Activated naive CD8-positive, alpha-beta T cell treated with anti-CD3 and anti-CD28 coated beads, Interleukin-2, amount 10 ng/mL, durations not matched to agents 7 days and 5 days (primary cell): Measurements from ENCODE around the gene ANO2. TPM values are rescaled to one million over a fixed set of nuclear protein-coding genes. Genes with fewer than 3 reads are reported as not detected.

Source experiments
- ATAC-seq: fragments of 150-1000 bp; cut with Tn5 transposase; one replicate; pipeline ENCODE4 v1.10.0; 2021; ENCODE audit warnings: low read depth, moderate library complexity
- POLR2A ChIA-PET: fragments of 350-600 bp; sonication (Branson Sonifier 250); formaldehyde crosslinking; loops from one replicate; lab custom pipeline; 2021; ENCODE audit warnings: antibody characterized with exemption; lab: Charles Lee
- DNase-seq: peaks from one replicate; pipeline ENCODE4 v3.0.0; 2021
- H3K27ac Mint-ChIP-seq: one replicate; pipeline ENCODE4 v1.8.0; 2022; ENCODE audit warnings: mild to moderate bottlenecking, mixed read lengths
- H3K27me3 Mint-ChIP-seq: one replicate; pipeline ENCODE4 v1.8.0; 2022; ENCODE audit warnings: mild to moderate bottlenecking, moderate library complexity, mixed read lengths
- H3K36me3 Mint-ChIP-seq: one replicate; pipeline ENCODE4 v1.8.0; 2021; ENCODE audit warnings: mild to moderate bottlenecking, mixed read lengths
- H3K4me1 Mint-ChIP-seq: one replicate; pipeline ENCODE4 v1.8.0; 2021; ENCODE audit warnings: mixed read lengths
- H3K4me3 Mint-ChIP-seq: one replicate; pipeline ENCODE4 v1.8.0; 2022; ENCODE audit warnings: mild to moderate bottlenecking, moderate library complexity, mixed read lengths
- H3K9me3 Mint-ChIP-seq: one replicate; pipeline ENCODE4 v1.8.0; 2021; ENCODE audit warnings: mixed read lengths
- total RNA-seq, 2 experiments: library from RNA; stranded (reverse); gene quantifications; one replicate each; pipeline ENCODE4 v1.2.3, GENCODE V29; 2021

Gene ANO2
- total RNA-seq, 2 experiments from 2014 or later: not detected

GRCh38 chr12:5798242-5799015 lies 146.6 kb downstream of the ANO2 start:
- no peak overlapping the region for H3K27ac Mint-ChIP-seq
- H3K36me3 Mint-ChIP-seq: no peaks in the 10 kb centered on the region
- H3K27me3 Mint-ChIP-seq: peaks cover 4% of the 10 kb centered on the region
- H3K9me3 Mint-ChIP-seq: no peaks in the 10 kb centered on the region
- POLR2A ChIA-PET: no interaction called here
- no peak for ATAC-seq
- DNase-seq: no peak
- no peaks in the 10 kb centered on the region for H3K4me1 Mint-ChIP-seq
- no peak overlapping the region for H3K4me3 Mint-ChIP-seq

DNA sequence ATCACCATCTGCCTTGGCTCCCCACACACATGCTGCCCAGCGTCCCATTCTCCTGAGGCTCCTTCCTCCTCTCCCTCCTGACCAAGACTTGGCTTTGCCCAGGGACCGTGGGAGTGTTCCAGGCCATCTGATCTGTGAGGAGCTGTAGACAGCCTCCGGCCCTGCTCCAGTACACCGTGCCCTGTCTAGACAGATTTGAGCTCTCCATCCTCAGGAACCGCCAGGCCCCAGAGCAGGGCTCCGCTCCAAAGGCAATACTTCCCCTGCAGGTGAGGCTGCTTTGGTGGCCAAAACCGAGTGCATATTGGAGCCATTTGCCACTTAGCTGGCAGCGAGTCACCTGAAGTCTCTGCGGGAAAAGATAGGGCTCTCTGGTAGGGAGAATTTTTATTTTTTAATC lies 147.4 kb downstream of the ANO2 start:
- peaks cover 4% of the 10 kb centered on the region for H3K27me3 Mint-ChIP-seq
- DNase-seq (no peak), ATAC-seq (no peak)
- POLR2A ChIA-PET: no interaction called here
- H3K4me3 Mint-ChIP-seq: no peak overlapping the region
- H3K36me3 Mint-ChIP-seq: no peaks in the 10 kb centered on the region
- no peak overlapping the region for H3K27ac Mint-ChIP-seq
- H3K4me1 Mint-ChIP-seq: no peaks in the 10 kb centered on the region
- no peaks in the 10 kb centered on the region for H3K9me3 Mint-ChIP-seq

DNA sequence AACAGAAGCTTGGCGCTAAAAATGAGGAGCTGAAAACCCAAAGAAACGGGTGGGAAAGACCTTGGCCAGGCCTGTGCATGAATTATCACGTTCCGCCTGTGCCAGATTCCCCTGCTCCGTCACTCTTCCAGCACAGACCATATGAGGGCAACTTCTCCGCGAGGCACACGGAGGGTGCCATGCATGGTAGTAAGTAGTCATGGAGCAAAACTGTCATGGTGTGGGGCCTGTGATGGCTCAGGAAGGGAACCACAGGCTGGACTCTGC lies 148.2 kb downstream of the ANO2 start:
- POLR2A ChIA-PET: no interaction called here
- Mint-ChIP-seq H3K27me3 (peaks cover 3% of the 10 kb centered on the region), H3K9me3 (no peaks in the 10 kb centered on the region), H3K4me1 (no peaks in the 10 kb centered on the region), H3K4me3 (no peak overlapping the region), H3K36me3 (no peaks in the 10 kb centered on the region), H3K27ac (no peak overlapping the region)
- ATAC-seq (no peak), DNase-seq (no peak)

DNA sequence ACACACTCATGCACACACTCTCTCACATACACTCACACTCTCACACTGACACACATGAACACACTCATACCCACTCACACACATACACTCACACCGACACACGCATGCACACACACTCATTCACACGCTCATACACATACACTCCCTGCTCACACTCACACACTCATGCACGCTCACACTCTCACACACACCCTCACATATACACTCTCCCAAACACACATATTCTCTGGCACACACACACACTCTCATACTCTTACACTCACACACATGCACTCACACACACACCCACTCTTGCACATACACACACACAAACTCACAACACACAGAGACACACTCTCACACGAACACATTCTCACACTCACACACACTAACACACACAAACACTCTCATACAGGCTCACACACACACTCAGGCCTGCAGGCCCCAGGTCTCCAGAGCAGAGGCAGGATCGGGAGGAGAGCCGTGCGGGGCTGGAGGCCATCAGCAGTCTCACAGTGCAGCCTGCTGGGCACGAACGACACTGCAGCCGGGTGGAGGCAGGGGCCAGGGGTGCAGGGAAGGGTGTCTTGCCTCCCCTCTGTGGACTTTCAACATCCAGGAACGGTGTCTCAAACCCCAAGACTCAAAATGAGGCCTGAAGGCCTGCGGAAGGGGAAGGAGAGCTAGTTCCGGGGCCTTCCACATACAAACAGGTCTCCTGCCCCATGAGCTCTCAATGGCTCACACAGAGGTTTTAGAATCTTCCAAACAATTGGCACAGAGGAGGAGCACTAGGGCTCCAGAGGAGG lies 148.7 kb downstream of the ANO2 start:
- Mint-ChIP-seq H3K9me3 (no peaks in the 10 kb centered on the region), H3K36me3 (no peaks in the 10 kb centered on the region), H3K4me3 (no peak overlapping the region), H3K27me3 (peaks cover 3% of the 10 kb centered on the region), H3K27ac (no peak overlapping the region), H3K4me1 (no peaks in the 10 kb centered on the region)
- ATAC-seq (peak; percentile 47), DNase-seq (peak; percentile 31)
- POLR2A ChIA-PET: no interaction called here

DNA sequence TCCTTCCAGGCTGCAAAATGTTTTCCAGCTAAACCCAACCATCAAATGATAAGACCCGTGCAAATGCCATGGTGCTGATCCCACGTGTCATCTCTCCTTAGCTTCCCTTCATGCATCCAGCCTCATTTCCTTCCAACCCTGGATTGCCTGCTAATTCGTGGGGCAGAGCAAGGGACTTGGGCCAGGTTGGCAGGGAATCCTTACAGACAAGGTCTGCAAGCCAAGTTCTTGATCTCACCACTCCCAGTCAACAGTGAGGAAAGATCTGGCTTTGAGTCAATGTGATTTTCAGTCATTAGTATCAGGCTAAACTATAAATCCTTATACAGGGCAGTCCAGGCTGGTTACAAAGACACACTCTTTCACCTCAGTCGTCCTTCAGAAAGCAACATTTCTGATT lies 150.9 kb downstream of the ANO2 start:
- DNase-seq (no peak), ATAC-seq (no peak)
- H3K4me3 Mint-ChIP-seq: no peak overlapping the region
- peaks cover 5% of the 10 kb centered on the region for H3K27me3 Mint-ChIP-seq
- no peak overlapping the region for H3K27ac Mint-ChIP-seq
- no peaks in the 10 kb centered on the region for H3K36me3 Mint-ChIP-seq
- POLR2A ChIA-PET: no interaction called here
- H3K4me1 Mint-ChIP-seq: no peaks in the 10 kb centered on the region
- H3K9me3 Mint-ChIP-seq: no peaks in the 10 kb centered on the region

GRCh38 chr12:5792343-5792742 lies 152.7 kb downstream of the ANO2 start:
- DNase-seq (no peak), ATAC-seq (no peak)
- Mint-ChIP-seq H3K27me3 (peaks cover 5% of the 10 kb centered on the region), H3K36me3 (no peaks in the 10 kb centered on the region), H3K4me1 (no peaks in the 10 kb centered on the region), H3K4me3 (no peak overlapping the region), H3K27ac (no peak overlapping the region), H3K9me3 (no peaks in the 10 kb centered on the region)
- POLR2A ChIA-PET: no interaction called here

DNA sequence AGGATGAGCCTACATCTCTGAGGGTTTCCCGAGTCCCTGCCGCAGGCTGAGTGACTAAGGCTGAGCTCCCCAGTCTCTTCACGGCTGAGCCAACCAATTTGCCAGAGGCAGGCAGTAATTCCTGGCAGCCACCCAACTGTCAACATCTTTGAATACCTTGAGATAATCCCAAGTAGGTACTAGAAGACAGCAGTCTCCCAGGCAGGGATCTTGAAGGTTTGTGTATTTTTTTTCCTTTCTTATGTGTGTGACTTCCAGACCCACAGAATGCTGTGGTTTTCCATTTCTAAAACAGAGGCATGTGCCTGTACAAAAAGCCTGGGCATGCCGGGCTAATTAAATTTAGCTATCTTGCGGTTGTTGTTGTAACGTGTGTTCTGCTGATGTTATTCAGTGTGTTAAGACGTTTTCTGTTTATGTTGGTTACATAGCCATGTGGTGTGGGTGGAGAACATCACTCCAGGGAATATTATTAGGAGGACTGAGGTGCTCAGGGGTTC lies 155.5 kb downstream of the ANO2 start:
- no peak overlapping the region for H3K4me3 Mint-ChIP-seq
- ATAC-seq (no peak), DNase-seq (no peak)
- no peaks in the 10 kb centered on the region for H3K4me1 Mint-ChIP-seq
- POLR2A ChIA-PET: no interaction called here
- no peak overlapping the region for H3K27ac Mint-ChIP-seq
- no peaks in the 10 kb centered on the region for H3K9me3 Mint-ChIP-seq
- no peaks in the 10 kb centered on the region for H3K36me3 Mint-ChIP-seq
- peaks cover 5% of the 10 kb centered on the region for H3K27me3 Mint-ChIP-seq

GRCh38 chr12:5787828-5788227 lies 157.2 kb downstream of the ANO2 start:
- H3K27me3 Mint-ChIP-seq: peaks cover 6% of the 10 kb centered on the region

GRCh38 chr12:5785601-5786000 lies 159.5 kb downstream of the ANO2 start:
- Mint-ChIP-seq H3K4me3 (no peak overlapping the region), H3K27ac (no peak overlapping the region), H3K27me3 (peaks cover 4% of the 10 kb centered on the region), H3K9me3 (no peaks in the 10 kb centered on the region), H3K36me3 (no peaks in the 10 kb centered on the region), H3K4me1 (no peaks in the 10 kb centered on the region)
- ATAC-seq (no peak), DNase-seq (no peak)
- POLR2A ChIA-PET: no interaction called here

More at GRCh38 chr12:5787828-5788227, 157.2 kb downstream of the ANO2 start:
- ATAC-seq (no peak), DNase-seq (no peak)
- no peak overlapping the region for H3K27ac Mint-ChIP-seq
- H3K9me3 Mint-ChIP-seq: no peaks in the 10 kb centered on the region
- no peak overlapping the region for H3K4me3 Mint-ChIP-seq
- POLR2A ChIA-PET: no interaction called here
- H3K4me1 Mint-ChIP-seq: no peaks in the 10 kb centered on the region
- no peaks in the 10 kb centered on the region for H3K36me3 Mint-ChIP-seq

GRCh38 chr12:5784462-5785130 lies 160.5 kb downstream of the ANO2 start:
- H3K36me3 Mint-ChIP-seq: no peaks in the 10 kb centered on the region
- H3K4me1 Mint-ChIP-seq: no peaks in the 10 kb centered on the region
- peaks cover 1% of the 10 kb centered on the region for H3K27me3 Mint-ChIP-seq
- DNase-seq: no peak
- H3K4me3 Mint-ChIP-seq: no peak overlapping the region
- H3K9me3 Mint-ChIP-seq: no peaks in the 10 kb centered on the region
- H3K27ac Mint-ChIP-seq: no peak overlapping the region
- ATAC-seq: no peak
- POLR2A ChIA-PET: no interaction called here

DNA sequence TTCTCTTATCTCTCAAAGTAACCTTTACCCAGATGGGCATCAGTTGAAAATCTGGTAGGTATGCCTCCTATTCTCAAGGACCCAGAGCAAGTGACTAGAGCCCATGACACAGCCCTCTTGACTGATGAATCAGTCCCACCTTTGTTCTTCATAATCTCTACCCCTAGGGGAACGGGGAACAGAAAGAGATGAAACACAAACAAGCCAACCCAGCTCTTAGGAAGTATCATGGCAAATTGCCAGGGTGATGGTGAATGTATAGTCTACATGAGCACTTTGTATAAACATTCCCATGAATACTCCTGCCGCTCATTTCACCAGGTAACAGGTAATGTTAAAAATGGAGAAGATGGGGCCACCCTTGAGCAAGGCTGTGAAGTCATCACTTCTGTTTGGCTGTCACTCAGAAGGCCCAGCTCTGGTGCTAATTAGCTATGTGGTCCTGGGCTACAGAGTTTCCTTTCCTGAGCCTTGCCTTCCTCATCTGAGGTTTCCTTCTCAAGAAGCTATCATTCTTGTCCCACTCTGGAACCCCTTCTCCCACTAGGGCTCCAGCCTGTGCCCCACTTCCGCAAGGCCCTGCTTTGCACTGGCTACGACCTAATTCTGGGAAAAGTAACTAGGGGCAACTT lies 161.7 kb downstream of the ANO2 start:
- ATAC-seq: no peak
- Mint-ChIP-seq H3K27me3 (peaks cover 3% of the 10 kb centered on the region), H3K27ac (no peak overlapping the region), H3K4me3 (no peak overlapping the region), H3K4me1 (no peaks in the 10 kb centered on the region), H3K36me3 (no peaks in the 10 kb centered on the region), H3K9me3 (no peaks in the 10 kb centered on the region)
- no peak for DNase-seq
- POLR2A ChIA-PET: no interaction called here

DNA sequence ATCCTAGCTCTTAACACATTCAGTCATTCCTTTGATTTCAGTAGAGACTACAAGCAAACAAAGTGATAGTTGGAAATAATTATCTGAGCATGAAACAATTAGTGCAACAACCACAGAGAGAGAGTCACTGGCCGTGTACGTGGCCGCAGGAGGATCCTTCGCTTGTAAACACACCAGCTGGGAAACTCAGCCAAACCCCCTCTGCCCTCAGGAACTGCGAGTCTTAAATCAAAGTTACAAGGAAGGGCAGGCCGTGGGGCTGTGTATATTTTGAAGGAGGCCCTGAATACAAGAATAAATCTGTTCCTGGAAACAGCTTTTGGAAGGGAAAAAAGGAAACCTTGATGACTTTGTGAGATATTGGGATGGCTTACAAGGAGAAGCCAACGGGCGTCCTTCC lies 164.5 kb downstream of the ANO2 start:
- no peak overlapping the region for H3K4me3 Mint-ChIP-seq
- no peaks in the 10 kb centered on the region for H3K36me3 Mint-ChIP-seq
- H3K27ac Mint-ChIP-seq: no peak overlapping the region
- DNase-seq: no peak
- POLR2A ChIA-PET: no interaction called here
- no peaks in the 10 kb centered on the region for H3K4me1 Mint-ChIP-seq
- no peaks in the 10 kb centered on the region for H3K9me3 Mint-ChIP-seq
- ATAC-seq: no peak
- peaks cover 14% of the 10 kb centered on the region for H3K27me3 Mint-ChIP-seq

- H3K9me3 Mint-ChIP-seq: no peaks in the 10 kb centered on the region
- peaks cover 14% of the 10 kb centered on the region for H3K27me3 Mint-ChIP-seq
- DNase-seq (no peak), ATAC-seq (no peak)
- no peak overlapping the region for H3K27ac Mint-ChIP-seq
- no peak overlapping the region for H3K4me3 Mint-ChIP-seq
- H3K36me3 Mint-ChIP-seq: no peaks in the 10 kb centered on the region
- POLR2A ChIA-PET: no interaction called here
- H3K4me1 Mint-ChIP-seq: no peaks in the 10 kb centered on the region
Observed at GRCh38 chr12:5779401-5779800, 165.7 kb downstream of the ANO2 start.
